Vagina (tissue), 2 donors: ENCODE results near the gene NASP. TPM values are rescaled to one million over a fixed set of nuclear protein-coding genes. Genes with fewer than 3 reads are reported as not detected.

ENCODE experiments used
- DNase-seq, 2 donors: peaks; one replicate each; pipeline ENCODE4 v3.0.0-alpha.2; 2017; ENCODE audit errors: extremely low spot score in 2 of 2
- H3K27ac ChIP-seq: fragments of 200-600 bp; sonication (generic); one replicate; pipeline ENCODE4 v1.5.1; 2019
- H3K27me3 ChIP-seq: fragments of 200-600 bp; sonication (generic); one replicate; pipeline ENCODE4 v1.5.1; 2019
- H3K36me3 ChIP-seq, 2 donors: fragments of 200-600 bp; sonication (generic); one replicate each; pipeline ENCODE4 v1.5.1; 2017 to 2019
- H3K4me1 ChIP-seq: fragments of 200-600 bp; sonication (generic); one replicate; pipeline ENCODE4 v1.5.1; 2019
- H3K4me3 ChIP-seq, 2 donors: fragments of 200-600 bp; sonication (generic); 1 replicate in 1 of 2; 2 replicates in 1 of 2; pipeline ENCODE4 v1.5.1; 2016 to 2019
- H3K9me3 ChIP-seq: fragments of 200-600 bp; sonication (generic); one replicate; pipeline ENCODE4 v1.5.1; 2019
- CTCF ChIP-seq, 3 experiments: fragments of 450-650 bp in 2 of 3; fragments of 200-600 bp in 1 of 3; sonication (generic) in 1 of 3; IDR thresholded peaks; one replicate each; pipeline ENCODE4 v1.5.1; 2017 to 2019; ENCODE audit warnings: antibody characterized with exemption in 3 of 3, mild to moderate bottlenecking in 2 of 3, moderate library complexity in 2 of 3
- POLR2A ChIP-seq, 2 donors: fragments of 450-650 bp; IDR thresholded peaks; one replicate each; pipeline ENCODE4 v1.6.1; 2017; ENCODE audit warnings: antibody characterized with exemption in 2 of 2, mild to moderate bottlenecking in 2 of 2, moderate library complexity in 2 of 2
- POLR2AphosphoS5 ChIP-seq, 2 donors: sonication (generic); formaldehyde crosslinking; IDR thresholded peaks; one replicate each; pipeline ENCODE4 v1.9.0; 2017; ENCODE audit warnings: antibody characterized with exemption in 2 of 2, mild to moderate bottlenecking in 2 of 2, low read depth in 1 of 2; ENCODE audit not compliant: insufficient read depth in 1 of 2
- intact Hi-C: fragments of 100-400 bp; cut with DNase I; formaldehyde crosslinking; loops from one replicate; pipeline ENCODE4 v1.15.1; 2023
- total RNA-seq: library from RNA; depleted of rRNA; stranded (reverse); fragments of >200 nt; gene quantifications from one replicate; pipeline ENCODE4 v1.2.3, GENCODE V29; 2016

Gene NASP
- total RNA-seq, 1 donor from 2014 or later, result 57.9 TPM

GRCh38 chr1:45640293-45640692, 56.5 kb downstream of the NASP start:
- Histone ChIP-seq H3K9me3 (no peaks in the 10 kb centered on the region), H3K27me3 (no peaks in the 10 kb centered on the region), H3K4me1 (no peaks in the 10 kb centered on the region), H3K4me3 (no peak overlapping the region), H3K27ac (no peak overlapping the region), H3K36me3 (peaks cover 0 to 61% of the 10 kb centered on the region in 2 donors)
- intact Hi-C loops, result no loop called here
- no peak for DNase-seq
- TF ChIP-seq POLR2AphosphoS5 (IDR thresholded peaks at IDR 0.05; ENCODE audit: insufficient read depth in 1 of 2, low read depth in 1 of 2) (no peak), CTCF (IDR thresholded peaks at IDR 0.05) (no peak), POLR2A (IDR thresholded peaks at IDR 0.05) (no peak)

GRCh38 chr1:45643321-45643720, 59.5 kb downstream of the NASP start:
- Histone ChIP-seq H3K9me3 (no peaks in the 10 kb centered on the region), H3K36me3 (peaks cover 0 to 42% of the 10 kb centered on the region in 2 donors), H3K27ac (no peak overlapping the region), H3K4me3 (no peak overlapping the region), H3K27me3 (no peaks in the 10 kb centered on the region), H3K4me1 (no peaks in the 10 kb centered on the region)
- intact Hi-C loops, result no loop called here
- no peak for TF ChIP-seq POLR2AphosphoS5 (IDR thresholded peaks at IDR 0.05; ENCODE audit: insufficient read depth in 1 of 2, low read depth in 1 of 2)
- no peak for DNase-seq

- Histone ChIP-seq H3K36me3 (peaks cover 0 to 36% of the 10 kb centered on the region in 2 donors), H3K27me3 (no peaks in the 10 kb centered on the region), H3K4me1 (no peaks in the 10 kb centered on the region), H3K9me3 (no peaks in the 10 kb centered on the region), H3K4me3 (no peak overlapping the region), H3K27ac (no peak overlapping the region)
- DNase-seq, result no peak
- TF ChIP-seq POLR2A (IDR thresholded peaks at IDR 0.05), result no peak
- peak in 1 of 2 donors; percentile 19 for TF ChIP-seq POLR2AphosphoS5 (IDR thresholded peaks at IDR 0.05; ENCODE audit: insufficient read depth in 1 of 2, low read depth in 1 of 2)
- intact Hi-C loops, result no loop called here
Measured at GRCh38 chr1:45643978-45644377, 60.1 kb downstream of the NASP start.

- intact Hi-C loops, result no loop called here
- TF ChIP-seq CTCF (IDR thresholded peaks at IDR 0.05) (no peak), POLR2A (IDR thresholded peaks at IDR 0.05) (no peak), POLR2AphosphoS5 (IDR thresholded peaks at IDR 0.05; ENCODE audit: insufficient read depth in 1 of 2, low read depth in 1 of 2) (no peak)
- H3K4me3 ChIP-seq, result no peak overlapping the region
- no peak for DNase-seq
- peaks cover 0 to 31% of the 10 kb centered on the region in 2 donors for H3K36me3 ChIP-seq
- no peak overlapping the region for H3K27ac ChIP-seq
- H3K27me3 ChIP-seq, result no peaks in the 10 kb centered on the region
- no peaks in the 10 kb centered on the region for H3K4me1 ChIP-seq
- no peaks in the 10 kb centered on the region for H3K9me3 ChIP-seq
Measured at GRCh38 chr1:45644661-45645060, 60.8 kb downstream of the NASP start.

GRCh38 chr1:45647248-45648021, 63.6 kb downstream of the NASP start:
- Histone ChIP-seq H3K4me1 (no peaks in the 10 kb centered on the region), H3K27me3 (no peaks in the 10 kb centered on the region), H3K27ac (no peak overlapping the region), H3K4me3 (no peak overlapping the region), H3K36me3 (peaks cover 6 to 30% of the 10 kb centered on the region in 2 donors), H3K9me3 (no peaks in the 10 kb centered on the region)
- intact Hi-C loops, result no loop called here
- DNase-seq, result no peak
- TF ChIP-seq POLR2A (IDR thresholded peaks at IDR 0.05) (no peak), POLR2AphosphoS5 (IDR thresholded peaks at IDR 0.05; ENCODE audit: insufficient read depth in 1 of 2, low read depth in 1 of 2) (no peak), CTCF (IDR thresholded peaks at IDR 0.05) (no peak)
